SU-DHL-6 (cell line): ENCODE measurements around the gene CLDN12.
A peak's percentile ranks its signal among the peaks of the same experiment; 100 is the strongest.

Experiments used
- H2AFZ ChIP-seq: fragments of 200-600 bp; sonication (generic); 2 replicates; pipeline ENCODE4 v1.6.1; 2014; ENCODE audit warnings: low read depth, mild to moderate bottlenecking, moderate library complexity, mixed read lengths, antibody characterized with exemption, low read length; ENCODE audit not compliant: severe bottlenecking
- H3F3A ChIP-seq: fragments of 200-600 bp; shearing (Covaris generic); 2 replicates; pipeline ENCODE4 v1.6.0; 2016; ENCODE audit warnings: antibody characterized with exemption, mild to moderate bottlenecking; ENCODE audit not compliant: insufficient read depth
- H3K27ac ChIP-seq: fragments of 200-600 bp; sonication (generic); 2 replicates; pipeline ENCODE4 v1.5.1; 2016; ENCODE audit warnings: low read depth, mild to moderate bottlenecking, low read length, moderate library complexity, mixed read lengths
- H3K27me3 ChIP-seq: fragments of 200-600 bp; sonication (generic), shearing (Covaris generic); 2 replicates; pipeline ENCODE4 v1.6.0; 2014; ENCODE audit warnings: mild to moderate bottlenecking, low read length
- H3K36me3 ChIP-seq: fragments of 200-600 bp; sonication (generic); 2 replicates; pipeline ENCODE4 v1.6.1; 2014; ENCODE audit warnings: mild to moderate bottlenecking, low read length, mixed read lengths
- H3K4me2 ChIP-seq: fragments of 300-600, 200-600 bp; shearing (Covaris generic), sonication (generic); 2 replicates; pipeline ENCODE4 v1.6.0; 2014; ENCODE audit warnings: low read length, low read depth, mild to moderate bottlenecking; ENCODE audit not compliant: poor library complexity, severe bottlenecking
- H3K4me3 ChIP-seq: fragments of 200-600 bp; sonication (generic); 2 replicates; pipeline ENCODE4 v1.5.1; 2014; ENCODE audit warnings: antibody characterized with exemption, low read length, mild to moderate bottlenecking, mixed read lengths; ENCODE audit not compliant: insufficient read depth, poor library complexity, severe bottlenecking
- H3K79me2 ChIP-seq: fragments of 200-600 bp; sonication (generic); 2 replicates; pipeline ENCODE4 v1.6.1; 2014; ENCODE audit warnings: mild to moderate bottlenecking, low read length, moderate library complexity; ENCODE audit not compliant: insufficient read depth
- H3K9ac ChIP-seq: fragments of 200-600 bp; sonication (generic); 2 replicates; pipeline ENCODE4 v1.7.0; 2014; ENCODE audit warnings: mild to moderate bottlenecking, low read length
- H3K9me2 ChIP-seq: fragments of 200-600 bp; sonication (generic); replicated peaks from 2 replicates; pipeline ENCODE4 v1.6.1; 2014; ENCODE audit warnings: low read length; ENCODE audit not compliant: insufficient read depth
- H3K9me3 ChIP-seq: fragments of 200-600 bp; sonication (generic); 2 replicates; pipeline ENCODE4 v1.6.1; 2014; ENCODE audit warnings: low read length, mixed read lengths; ENCODE audit not compliant: insufficient read depth
- H4K20me1 ChIP-seq: fragments of 200-600 bp; sonication (generic); 2 replicates; pipeline ENCODE4 v1.6.1; 2014; ENCODE audit warnings: low read depth, mild to moderate bottlenecking, antibody characterized with exemption, low read length, moderate library complexity, mixed read lengths
- EZH2phosphoT487 ChIP-seq: fragments of 200-600 bp; sonication (generic), shearing (Covaris generic); conservative IDR thresholded peaks from 2 replicates; pipeline ENCODE4 v1.6.1; 2018; ENCODE audit warnings: mild to moderate bottlenecking, antibody characterized with exemption, low read length, moderate library complexity, mixed read lengths
- TF ChIP-seq, protein P1 (sequence below): fragments of 200-600 bp; sonication (generic); IDR thresholded peaks from one replicate; pipeline ENCODE4 v1.5.1; 2017; ENCODE audit warnings: antibody characterized with exemption, mild to moderate bottlenecking, low read length, moderate library complexity; ENCODE audit not compliant: insufficient read depth, poor library complexity, severe bottlenecking

The CLDN12 gene

DNA sequence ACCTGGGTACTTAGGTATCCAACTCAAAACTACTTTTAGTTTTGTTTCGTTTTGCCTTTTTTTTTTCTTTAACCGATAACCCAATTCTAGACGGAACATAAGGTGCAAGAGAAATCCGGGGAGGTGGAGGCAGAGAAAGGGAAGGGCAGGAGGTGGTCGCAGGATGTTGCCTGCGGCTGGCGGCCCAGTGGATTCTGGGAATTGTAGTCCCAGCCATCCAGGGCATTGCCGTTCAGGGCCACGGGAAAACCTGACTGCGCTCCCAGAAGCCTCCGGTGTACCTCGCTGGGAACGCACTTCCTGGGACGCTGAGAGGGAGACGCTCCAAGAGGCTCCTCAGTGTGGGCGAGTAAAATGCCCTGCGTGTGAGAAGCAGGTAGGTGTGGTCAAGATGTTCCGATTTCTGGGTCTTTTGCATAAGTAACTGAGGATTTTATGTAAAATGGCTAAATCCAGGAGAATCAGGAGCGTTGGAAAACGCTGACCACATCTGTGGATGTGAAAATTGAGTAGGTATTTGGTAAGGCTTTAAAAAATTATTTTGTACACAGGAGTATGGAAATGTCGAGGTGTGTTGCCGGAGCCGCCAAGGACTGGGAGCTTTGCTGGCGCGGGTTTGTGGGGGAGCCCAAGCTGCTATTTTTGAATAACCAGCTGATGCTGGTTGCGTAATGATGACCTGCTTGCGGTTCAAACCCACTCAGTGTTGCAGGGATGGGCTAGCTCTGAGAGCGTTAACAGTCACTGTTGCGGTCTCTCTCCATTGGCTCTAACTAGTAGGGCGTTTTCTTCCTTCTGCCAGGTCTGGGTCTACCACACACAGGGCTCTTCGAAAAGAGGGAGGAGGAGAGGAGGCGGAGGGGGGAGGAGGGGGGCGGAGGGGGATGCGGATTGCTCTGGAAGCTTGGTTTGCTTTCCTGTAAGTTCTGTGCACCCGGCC lies at the start of gene CLDN12:
TSS of gene CLDN12 (plus strand) at position 288 of the 940 bp plus-strand sequence. CDS start 9,216 bp downstream, outside the sequence.
- Histone ChIP-seq H3K9ac (peak within 1 kb of the TSS; percentile 55), H3K4me3 (peak within 1 kb of the TSS; percentile 70), H3K36me3 (no peaks in the 10 kb centered on the region), H3K79me2 (no peaks in the 10 kb centered on the region), H4K20me1 (no peaks in the 10 kb centered on the region), H3K27me3 (no peaks in the 10 kb centered on the region), H3K27ac (no peak within 1 kb of the TSS), H3K9me3 (no peaks in the 10 kb centered on the region), H3F3A (peaks cover 34% of the 10 kb centered on the region), H3K4me2 (peak within 1 kb of the TSS; percentile 69), H2AFZ (peak within 1 kb of the TSS; percentile 94), H3K9me2 (no peaks in the 10 kb centered on the region)
- TF ChIP-seq, protein P1, sequence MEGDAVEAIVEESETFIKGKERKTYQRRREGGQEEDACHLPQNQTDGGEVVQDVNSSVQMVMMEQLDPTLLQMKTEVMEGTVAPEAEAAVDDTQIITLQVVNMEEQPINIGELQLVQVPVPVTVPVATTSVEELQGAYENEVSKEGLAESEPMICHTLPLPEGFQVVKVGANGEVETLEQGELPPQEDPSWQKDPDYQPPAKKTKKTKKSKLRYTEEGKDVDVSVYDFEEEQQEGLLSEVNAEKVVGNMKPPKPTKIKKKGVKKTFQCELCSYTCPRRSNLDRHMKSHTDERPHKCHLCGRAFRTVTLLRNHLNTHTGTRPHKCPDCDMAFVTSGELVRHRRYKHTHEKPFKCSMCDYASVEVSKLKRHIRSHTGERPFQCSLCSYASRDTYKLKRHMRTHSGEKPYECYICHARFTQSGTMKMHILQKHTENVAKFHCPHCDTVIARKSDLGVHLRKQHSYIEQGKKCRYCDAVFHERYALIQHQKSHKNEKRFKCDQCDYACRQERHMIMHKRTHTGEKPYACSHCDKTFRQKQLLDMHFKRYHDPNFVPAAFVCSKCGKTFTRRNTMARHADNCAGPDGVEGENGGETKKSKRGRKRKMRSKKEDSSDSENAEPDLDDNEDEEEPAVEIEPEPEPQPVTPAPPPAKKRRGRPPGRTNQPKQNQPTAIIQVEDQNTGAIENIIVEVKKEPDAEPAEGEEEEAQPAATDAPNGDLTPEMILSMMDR, result no peak
- TF ChIP-seq EZH2phosphoT487, result no peak

GRCh38 chr7:90383422-90383821 lies 19.8 kb upstream of the CLDN12 start:
- Histone ChIP-seq H2AFZ (no peak overlapping the region), H3K4me2 (no peak overlapping the region), H4K20me1 (no peaks in the 10 kb centered on the region), H3K36me3 (peaks cover 87% of the 10 kb centered on the region), H3K4me3 (no peak overlapping the region), H3K9ac (no peak overlapping the region), H3K79me2 (no peaks in the 10 kb centered on the region), H3K27me3 (no peaks in the 10 kb centered on the region), H3K9me2 (no peaks in the 10 kb centered on the region), H3K9me3 (no peaks in the 10 kb centered on the region), H3F3A (0 out of 2 replicates have a peak, but pooled peaks cover 5% of the 10 kb centered on the region), H3K27ac (no peak overlapping the region)
- no peak for TF ChIP-seq EZH2phosphoT487
- TF ChIP-seq, protein P1, result no peak

DNA sequence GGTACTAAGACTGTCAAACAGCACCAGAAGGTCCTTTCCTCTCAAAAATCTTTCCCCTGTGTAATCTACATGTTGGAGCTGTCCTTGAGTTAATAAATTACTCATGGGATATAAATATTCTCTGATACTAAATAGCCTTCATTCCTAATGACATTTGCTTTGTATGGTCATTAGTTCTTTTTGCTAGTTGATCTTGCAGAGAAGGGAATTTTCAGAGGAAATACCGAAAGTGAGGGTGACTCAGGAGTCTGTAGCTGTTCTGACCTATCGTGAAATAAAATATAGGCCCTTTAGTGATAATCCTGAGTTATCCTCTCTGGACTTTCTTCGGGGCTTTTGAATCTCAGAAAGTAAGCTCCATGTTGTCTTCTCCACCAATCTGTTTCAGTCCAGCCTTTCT lies 19.4 kb upstream of the CLDN12 start:
- H3K27ac ChIP-seq, result no peak overlapping the region
- H3K27me3 ChIP-seq, result no peaks in the 10 kb centered on the region
- H3K9ac ChIP-seq, result no peak overlapping the region
- no peaks in the 10 kb centered on the region for H3K9me2 ChIP-seq
- H3K79me2 ChIP-seq, result no peaks in the 10 kb centered on the region
- TF ChIP-seq, protein P1, result no peak
- no peak for TF ChIP-seq EZH2phosphoT487
- H3K4me2 ChIP-seq, result no peak overlapping the region
- H3K36me3 ChIP-seq, result peaks cover 87% of the 10 kb centered on the region
- H2AFZ ChIP-seq, result no peak overlapping the region
- no peaks in the 10 kb centered on the region for H3K9me3 ChIP-seq
- H4K20me1 ChIP-seq, result no peaks in the 10 kb centered on the region
- H3F3A ChIP-seq, result peaks cover 5% of the 10 kb centered on the region; the same call in 1 of the 2 replicates
- no peak overlapping the region for H3K4me3 ChIP-seq
